K562 (cell line): Measurements from ENCODE around the gene RAB32. TPM values are rescaled to one million over a fixed set of nuclear protein-coding genes. Genes with fewer than 3 reads are reported as not detected.
A peak's percentile ranks its signal among the peaks of the same experiment; 100 is the strongest.

Experiments used
- ATAC-seq: fragments of 200-7000 bp; cut with Tn5 transposase; 3 replicates; pipeline ENCODE4 v1.9.1; 2020; ENCODE audit warnings: moderate library complexity
- BruUV-seq: library from RNA; stranded (reverse); fragments of 400-500 nt; replicated peaks from 2 replicates; lab custom pipeline; 2021; lab: Mats Ljungman, UMichigan
- CTCF ChIA-PET: fragments of 300-600 bp; formaldehyde crosslinking; extraction: SDS; loops from one replicate; lab custom pipeline; 2021; ENCODE audit warnings: low intra/inter-chr PET ratio; lab: Yijun Ruan, JAX
- POLR2A ChIA-PET: fragments of 300-600, 350-650 bp; sonication (Branson Sonifier 250); formaldehyde crosslinking; extraction: SDS; loops from one replicate; lab custom pipeline; 2021; ENCODE audit warnings: antibody characterized with exemption, inconsistent platforms; lab: Yijun Ruan, JAX
- DNase-seq, 4 experiments: peaks; one replicate each; pipeline versions ENCODE4 v3.0.0 to v3.0.0-alpha.2; 2011 to 2018; ENCODE audit warnings: low spot score in 3 of 4, mixed read lengths in 3 of 4; ENCODE audit errors: extremely low read depth in 1 of 4
- FAIRE-seq: peaks from 2 replicates; lab custom pipeline; 2011; peaks lifted over from hg19 to GRCh38; lab: Jason Lieb, UNC
- H2AFZ ChIP-seq: 2 replicates; pipeline ENCODE4 v1.6.0; 2011; ENCODE audit warnings: low read depth, low read length, control low read depth, inconsistent platforms
- H3K27ac ChIP-seq: fragments of 200-600 bp; 3 replicates; pipeline ENCODE4 v1.8.0; 2011; ENCODE audit warnings: low read depth, mild to moderate bottlenecking, control low read depth, inconsistent platforms, low read length, moderate library complexity, mixed read lengths; ENCODE audit errors: extremely low read depth
- H3K27me3 ChIP-seq, 2 experiments: fragments of 300-600 bp in 1 of 2; 2 replicates in 1 of 2; 3 replicates in 1 of 2; pipeline versions ENCODE4 v1.6.0 to v1.8.0; 2011; ENCODE audit warnings: inconsistent platforms in 2 of 2, low read length in 2 of 2, mild to moderate bottlenecking in 1 of 2, mixed read lengths in 1 of 2, moderate library complexity in 1 of 2; ENCODE audit not compliant: control insufficient read depth in 2 of 2, insufficient read depth in 2 of 2
- H3K36me3 ChIP-seq: fragments of 300-600 bp; 3 replicates; pipeline ENCODE4 v1.8.0; 2011; ENCODE audit warnings: mild to moderate bottlenecking, low read length, inconsistent platforms; ENCODE audit not compliant: control insufficient read depth, insufficient read depth
- H3K4me1 ChIP-seq, 2 experiments: fragments of 200-600 bp in 1 of 2; replicated peaks in 1 of 2; 2 replicates in 1 of 2; 3 replicates in 1 of 2; pipeline versions ENCODE4 v1.5.1 to v1.8.0; 2011; ENCODE audit warnings: inconsistent platforms in 2 of 2, low read length in 2 of 2, mild to moderate bottlenecking in 1 of 2, mixed read lengths in 1 of 2, moderate library complexity in 1 of 2; ENCODE audit not compliant: control insufficient read depth in 2 of 2, insufficient read depth in 2 of 2
- H3K4me2 ChIP-seq: 2 replicates; pipeline ENCODE4 v1.6.1; 2011; ENCODE audit warnings: low read length, control low read depth, inconsistent platforms, mixed read lengths; ENCODE audit not compliant: insufficient read depth
- H3K4me3 ChIP-seq: fragments of 200-600 bp; sonication (generic), shearing (Covaris generic); 2 replicates; pipeline ENCODE4 v1.5.1; 2016; ENCODE audit warnings: control low read depth, inconsistent platforms
- H3K79me2 ChIP-seq: fragments of 200-600 bp; 3 replicates; pipeline ENCODE4 v1.8.0; 2011; ENCODE audit warnings: low read length, inconsistent platforms; ENCODE audit not compliant: control insufficient read depth, insufficient read depth
- H3K9ac ChIP-seq, 2 experiments: 2 replicates each; pipeline versions ENCODE4 v1.6.0 to v1.6.1; 2011; ENCODE audit warnings: low read depth in 2 of 2, low read length in 2 of 2, control low read depth in 1 of 2, inconsistent platforms in 1 of 2, mild to moderate bottlenecking in 1 of 2, mixed read lengths in 1 of 2; ENCODE audit not compliant: insufficient read depth in 1 of 2
- H3K9me1 ChIP-seq: one replicate; pipeline ENCODE4 v1.6.0; 2011; ENCODE audit warnings: inconsistent platforms, mild to moderate bottlenecking, low read length, moderate library complexity; ENCODE audit not compliant: control insufficient read depth, insufficient read depth
- H3K9me3 ChIP-seq: replicated peaks from 2 replicates; pipeline ENCODE4 v1.5.1; 2011; ENCODE audit warnings: low read depth, low read length, inconsistent platforms; ENCODE audit not compliant: control insufficient read depth, insufficient read depth
- H4K20me1 ChIP-seq: replicated peaks from 2 replicates; pipeline ENCODE4 v1.6.1; 2011; ENCODE audit warnings: low read length, inconsistent platforms, mixed read lengths; ENCODE audit not compliant: control insufficient read depth, insufficient read depth
- HCFC1 ChIP-seq: IDR thresholded peaks from 2 replicates; pipeline ENCODE4 v1.6.1; 2012; ENCODE audit warnings: low read depth, low read length, improper control_type of control experiment
- ZNF12 ChIP-seq: sonication (generic); formaldehyde crosslinking; IDR thresholded peaks from 2 replicates; pipeline ENCODE4 v1.4.0; 2020; ENCODE audit warnings: mild to moderate bottlenecking, missing genetic modification reagents
- WGBS: fragments of 100-300 bp; shearing (Covaris generic); methylation state at CpG from one replicate; pipeline ENCODE4 v1.1.6; 2016; ENCODE audit warnings: low coverage, mixed read lengths; ENCODE audit not compliant: insufficient coverage; ENCODE audit errors: missing lambda C conversion rate; 5-methylcytosine and 5-hydroxymethylcytosine counted together
- in situ Hi-C: fragments of 300-500 bp; cut with MboI; formaldehyde crosslinking; loops from 4 replicates; pipeline ENCODE4 v1.15.0; 2018; ENCODE audit warnings: inconsistent platforms, mixed read lengths
- intact Hi-C: fragments of 100-400 bp; cut with micrococcal nuclease; formaldehyde crosslinking; loops from 2 replicates; pipeline ENCODE4 v1.14.2; 2022
- polyA plus RNA-seq, 8 experiments: library from polyadenylated mRNA; depleted of rRNA in 4 of 8; stranded (reverse) in 5 of 8; unstranded in 3 of 8; fragments of >200 nt; fragmentation: Nextera tagmentation in 2 of 8; fragmentation: Illumina TruSeq in 1 of 8; extraction: Ambion mirVana in 2 of 8; extraction: Trizol in 1 of 8; gene quantifications; 2 replicates each; pipeline versions ENCODE4 v1.2.1 to v1.2.3, GENCODE V29; 2011 to 2014; ENCODE audit warnings: inconsistent platforms in 1 of 8, missing spikeins in 1 of 8
- total RNA-seq, 7 experiments: library from RNA; depleted of rRNA in 6 of 7; stranded (reverse); fragments of >200 nt in 6 of 7; fragmentation: Illumina TruSeq in 2 of 7; extraction: Trizol in 2 of 7; gene quantifications; 2 replicates each; pipeline versions ENCODE4 v1.2.1 to v1.2.3, GENCODE V29; 2011 to 2021; ENCODE audit warnings: low replicate concordance in 1 of 7

Gene RAB32
- total and polyA plus RNA-seq, 9 of the 15 experiments (the other 6 are each of a cell fraction or from before 2014, with no cell fraction given) = 2.5 to 16.6 (median 11.0) TPM

GRCh38 chr6:146602526-146602925 is 58.9 kb downstream of the RAB32 start:
- Histone ChIP-seq H3K4me1 (peaks cover 0 to 7% of the 10 kb centered on the region in 2 experiments; a peak in 3 of 5 replicates), H2AFZ (no peak overlapping the region), H3K9me1 (no peaks in the 10 kb centered on the region), H3K9me3 (no peaks in the 10 kb centered on the region), H3K36me3 (no peaks in the 10 kb centered on the region), H3K27ac (no peak overlapping the region), H3K79me2 (no peaks in the 10 kb centered on the region), H3K4me3 (no peak overlapping the region), H3K9ac (0 out of 4 replicates have a peak overlapping the region, but pooled peaks of 1 of the 2 experiments have one; percentile 57), H3K4me2 (no peak overlapping the region), H4K20me1 (no peaks in the 10 kb centered on the region), H3K27me3 (peaks cover 0 to 8% of the 10 kb centered on the region in 2 experiments; a peak in 1 of 5 replicates)
- no peak for TF ChIP-seq ZNF12
- no peak for TF ChIP-seq HCFC1
- no peak for DNase-seq
- in situ Hi-C loops = no loop called here
- no peak for FAIRE-seq
- ChIA-PET POLR2A (no interaction called here), CTCF (no interaction called here)
- BruUV-seq = no TSS peak
- intact Hi-C loops = no loop called here
- WGBS = 2% methylated on average over 6 of the region's 6 CpGs
- ATAC-seq = no peak

Other genes starting within 250 kb of the RAB32 start
- not detected in 2 replicates for gene ADGB, start 55.1 kb downstream of the RAB32 start, total RNA-seq (2014; rRNA removed)
- not detected in 2 replicates for gene ADGB, start 55.1 kb downstream of the RAB32 start, total RNA-seq (2014; rRNA removed; fragmentation: Illumina TruSeq; extraction: Trizol)
- not detected in 2 replicates for gene ADGB, start 55.1 kb downstream of the RAB32 start, total RNA-seq (2015; rRNA removed; fragmentation: Illumina TruSeq; extraction: Trizol)
- not detected in 2 replicates for gene ADGB, start 55.1 kb downstream of the RAB32 start, total RNA-seq (2021)
- gene ADGB, start 55.1 kb downstream of the RAB32 start, polyA plus RNA-seq (2011; rRNA removed) = not detected in 2 replicates
- not detected in 2 replicates for gene ADGB, start 55.1 kb downstream of the RAB32 start, polyA plus RNA-seq (2014; fragmentation: Illumina TruSeq; extraction: Trizol)
- not detected for gene ADGB, start 55.1 kb downstream of the RAB32 start, polyA plus RNA-seq (2014; fragmentation: Nextera tagmentation; extraction: Ambion mirVana)
- not detected in 2 replicates for gene ADGB, start 55.1 kb downstream of the RAB32 start, polyA plus RNA-seq (2014; rRNA removed)